H9 (cell line): ENCODE data around the gene RBFOX2. TPM values are rescaled to one million over a fixed set of nuclear protein-coding genes. Genes with fewer than 3 reads are reported as not detected.

Experiments used
- DNase-seq: peaks from one replicate; pipeline ENCODE4 v3.0.0-alpha.2; 2017
- H2AFZ ChIP-seq: one replicate; pipeline ENCODE4 v1.6.1; 2013; ENCODE audit warnings: mild to moderate bottlenecking, low read length, control low read depth, moderate library complexity
- H2AK5ac ChIP-seq: 2 replicates; pipeline ENCODE4 v1.6.1; 2013; ENCODE audit warnings: low read length, control low read depth, mixed read lengths; ENCODE audit not compliant: insufficient read length
- H2BK120ac ChIP-seq: one replicate; pipeline ENCODE4 v1.6.1; 2013; ENCODE audit warnings: low read depth, mild to moderate bottlenecking, low read length, control low read depth, inconsistent platforms; ENCODE audit not compliant: poor library complexity, severe bottlenecking
- H2BK12ac ChIP-seq: 2 replicates; pipeline ENCODE4 v1.6.1; 2013; ENCODE audit warnings: low read length, control low read depth, mixed read lengths, low read depth; ENCODE audit not compliant: insufficient read length
- H2BK15ac ChIP-seq: 2 replicates; pipeline ENCODE4 v1.6.1; 2013; ENCODE audit warnings: low read depth, low read length, control low read depth
- H2BK20ac ChIP-seq: one replicate; pipeline ENCODE4 v1.6.1; 2013; ENCODE audit warnings: low read depth, mild to moderate bottlenecking, low read length, control low read depth, inconsistent platforms; ENCODE audit not compliant: poor library complexity, severe bottlenecking
- H2BK5ac ChIP-seq: 2 replicates; pipeline ENCODE4 v1.6.1; 2013; ENCODE audit warnings: low read length, control low read depth, mixed read lengths; ENCODE audit not compliant: insufficient read length
- H3K14ac ChIP-seq: 2 replicates; pipeline ENCODE4 v1.6.1; 2013; ENCODE audit warnings: low read length, control low read depth; ENCODE audit not compliant: insufficient read depth
- H3K18ac ChIP-seq: 2 replicates; pipeline ENCODE4 v1.6.1; 2013; ENCODE audit warnings: low read depth, mild to moderate bottlenecking, mixed read lengths, low read length, control low read depth; ENCODE audit not compliant: insufficient read length
- H3K23ac ChIP-seq: 2 replicates; pipeline ENCODE4 v1.6.1; 2013; ENCODE audit warnings: low read length, control low read depth, mixed read lengths, low read depth; ENCODE audit not compliant: insufficient read length
- H3K23me2 ChIP-seq: 2 replicates; pipeline ENCODE4 v1.6.1; 2013; ENCODE audit warnings: low read depth, mild to moderate bottlenecking, mixed read lengths, low read length, control low read depth; ENCODE audit not compliant: insufficient read length, poor library complexity, severe bottlenecking
- H3K27ac ChIP-seq: 2 replicates; pipeline ENCODE4 v1.5.1; 2013; ENCODE audit warnings: low read length, control low read depth, mixed read lengths, low read depth; ENCODE audit not compliant: insufficient read length
- H3K27me3 ChIP-seq: 2 replicates; pipeline ENCODE4 v1.6.1; 2013; ENCODE audit warnings: low read length, control low read depth, inconsistent platforms; ENCODE audit not compliant: insufficient read depth
- H3K4ac ChIP-seq: 2 replicates; pipeline ENCODE4 v1.6.1; 2013; ENCODE audit warnings: low read depth, mild to moderate bottlenecking, control low read depth, inconsistent platforms, low read length, moderate library complexity
- H3K4me1 ChIP-seq: 2 replicates; pipeline ENCODE4 v1.6.1; 2013; ENCODE audit warnings: low read length, control low read depth, inconsistent platforms; ENCODE audit not compliant: insufficient read depth
- H3K4me2 ChIP-seq: 2 replicates; pipeline ENCODE4 v1.6.1; 2013; ENCODE audit warnings: low read length, control low read depth, mixed read lengths; ENCODE audit not compliant: insufficient read length, insufficient read depth
- H3K56ac ChIP-seq: 2 replicates; pipeline ENCODE4 v1.6.1; 2013; ENCODE audit warnings: low read depth, mild to moderate bottlenecking, mixed read lengths, low read length, control low read depth; ENCODE audit not compliant: insufficient read length
- H3K79me1 ChIP-seq: 2 replicates; pipeline ENCODE4 v1.6.1; 2013; ENCODE audit warnings: low read depth, mild to moderate bottlenecking, moderate library complexity, low read length, control low read depth, inconsistent platforms; ENCODE audit not compliant: insufficient read depth, poor library complexity, severe bottlenecking
- H3K79me2 ChIP-seq: 2 replicates; pipeline ENCODE4 v1.6.1; 2013; ENCODE audit warnings: low read length, control low read depth, inconsistent platforms; ENCODE audit not compliant: insufficient read depth
- H3K9ac ChIP-seq: 2 replicates; pipeline ENCODE4 v1.6.1; 2013; ENCODE audit warnings: low read length, control low read depth, mixed read lengths; ENCODE audit not compliant: insufficient read length; ENCODE audit errors: extremely low read depth
- H3K9me3 ChIP-seq: one replicate; pipeline ENCODE4 v1.6.1; 2013; ENCODE audit warnings: low read depth, low read length, inconsistent platforms; ENCODE audit not compliant: control insufficient read depth
- H3T11ph ChIP-seq: one replicate; pipeline ENCODE4 v1.6.1; 2013; ENCODE audit warnings: mild to moderate bottlenecking, low read length, control low read depth, inconsistent platforms
- H4K20me1 ChIP-seq: one replicate; pipeline ENCODE4 v1.6.1; 2013; ENCODE audit not compliant: control insufficient read depth, insufficient read length, insufficient read depth
- H4K5ac ChIP-seq: 2 replicates; pipeline ENCODE4 v1.6.1; 2013; ENCODE audit warnings: low read depth, mild to moderate bottlenecking, mixed read lengths, low read length, control low read depth; ENCODE audit not compliant: insufficient read length
- H4K8ac ChIP-seq: replicated peaks from 2 replicates; pipeline ENCODE4 v1.6.1; 2013; ENCODE audit warnings: low read length, control low read depth, mixed read lengths, low read depth; ENCODE audit not compliant: insufficient read length
- H4K91ac ChIP-seq: 2 replicates; pipeline ENCODE4 v1.6.1; 2013; ENCODE audit warnings: low read depth, mild to moderate bottlenecking, moderate library complexity, mixed read lengths, low read length, control low read depth; ENCODE audit not compliant: insufficient read length
- H3K27ac Mint-ChIP-seq, 3 experiments: 2 replicates in 2 of 3; 3 replicates in 1 of 3; pipeline ENCODE4 v1.8.0; 2020 to 2021; ENCODE audit warnings: mixed read lengths in 3 of 3, mild to moderate bottlenecking in 1 of 3, moderate library complexity in 1 of 3
- H3K27me3 Mint-ChIP-seq: 2 replicates; pipeline ENCODE4 v1.8.0; 2021; ENCODE audit warnings: low read depth, mild to moderate bottlenecking, moderate library complexity, mixed read lengths
- H3K36me3 Mint-ChIP-seq, 3 experiments: 2 replicates in 2 of 3; 3 replicates in 1 of 3; pipeline ENCODE4 v1.8.0; 2020 to 2021; ENCODE audit warnings: low read depth in 3 of 3, mixed read lengths in 3 of 3; ENCODE audit not compliant: insufficient read depth in 1 of 3
- H3K4me1 Mint-ChIP-seq, 2 experiments: 2 replicates each; pipeline ENCODE4 v1.8.0; 2020; ENCODE audit warnings: mixed read lengths in 2 of 2
- H3K4me3 Mint-ChIP-seq, 2 experiments: 2 replicates in 1 of 2; 3 replicates in 1 of 2; pipeline ENCODE4 v1.8.0; 2020 to 2021; ENCODE audit warnings: mild to moderate bottlenecking in 2 of 2, mixed read lengths in 2 of 2, moderate library complexity in 1 of 2
- H3K9me3 Mint-ChIP-seq, 2 experiments: 2 replicates in 1 of 2; 3 replicates in 1 of 2; pipeline ENCODE4 v1.8.0; 2020; ENCODE audit warnings: mild to moderate bottlenecking in 2 of 2, mixed read lengths in 2 of 2, moderate library complexity in 1 of 2
- CTCF ChIP-seq: fragments of 200-600 bp; sonication (generic); conservative IDR thresholded peaks from 3 replicates; pipeline ENCODE4 v1.8.0; 2021; ENCODE audit warnings: antibody characterized with exemption, mild to moderate bottlenecking
- WGBS: extraction: QIAGEN DNeasy Blood & Tissue Kit; methylation state at CpG from one replicate; pipeline ENCODE4 v1.1.7; 2013; ENCODE audit warnings: missing lambda C conversion rate, low lambda C conversion rate, mixed read lengths; ENCODE audit not compliant: insufficient read length; ENCODE audit errors: extremely low coverage; 5-methylcytosine and 5-hydroxymethylcytosine counted together
- total RNA-seq: library from RNA; stranded (reverse); gene quantifications from 2 replicates; pipeline ENCODE4 v1.2.1, GENCODE V29; 2021

Gene RBFOX2
- total RNA-seq, 1 experiment from 2014 or later: 84.7 TPM

- Histone ChIP-seq H3K9ac (no peak within 1 kb of the TSS), H4K5ac (no peak within 1 kb of the TSS), H3K4me2 (no peak within 1 kb of the TSS), H4K20me1 (no peaks in the 10 kb centered on the region), H3K23me2 (no peaks in the 10 kb centered on the region), H2BK20ac (no peak within 1 kb of the TSS), H3K27me3 (no peaks in the 10 kb centered on the region), H3K27ac (no peak within 1 kb of the TSS), H3K4me1 (no peaks in the 10 kb centered on the region), H4K91ac (no peak within 1 kb of the TSS), H2BK15ac (no peak within 1 kb of the TSS), H3T11ph (no peak within 1 kb of the TSS), H3K14ac (no peak within 1 kb of the TSS), H2BK5ac (no peak within 1 kb of the TSS), H3K18ac (no peak within 1 kb of the TSS), H2AK5ac (no peak within 1 kb of the TSS), H3K4ac (no peak within 1 kb of the TSS), H3K9me3 (no peaks in the 10 kb centered on the region), H2BK120ac (no peak within 1 kb of the TSS), H3K79me1 (no peaks in the 10 kb centered on the region), H3K79me2 (no peaks in the 10 kb centered on the region), H4K8ac (no peak within 1 kb of the TSS), H2BK12ac (no peak within 1 kb of the TSS), H3K23ac (no peak within 1 kb of the TSS), H2AFZ (no peak within 1 kb of the TSS), H3K56ac (no peak within 1 kb of the TSS)
- TF ChIP-seq CTCF: no peak
- peaks cover 5% of the 10 kb centered on the region for H3K27me3 Mint-ChIP-seq
- H3K9me3 Mint-ChIP-seq: peaks cover 10 to 12% of the 10 kb centered on the region in 2 experiments; a peak in 4 of 5 replicates
- H3K36me3 Mint-ChIP-seq: peaks cover 0 to 6% (median 0%) of the 10 kb centered on the region in 3 experiments; a peak in 2 of 7 replicates
- peaks cover 0 to 5% of the 10 kb centered on the region in 2 experiments; a peak in 1 of 4 replicates for H3K4me1 Mint-ChIP-seq
- no CpG with 5 or more reads among the region's 3 CpGs for WGBS
- no peak within 1 kb of the TSS for H3K27ac Mint-ChIP-seq
- no peak within 1 kb of the TSS for H3K4me3 Mint-ChIP-seq
- DNase-seq: no peak
Observed at GRCh38 chr22:35717572-35717971, 311.1 kb downstream of the RBFOX2 start, which contains the start of gene APOL5. Gene APOL5, plus strand, starts transcription at chr22:35717872. Its CDS starts 0 bp downstream, at chr22:35717872.
